ENCODE results near the gene TNK2.

Gene TNK2

GRCh38 chr3:195889870-195890295 is 18.5 kb downstream of the TNK2 start:
- no peak for TF ChIP-seq CTCF (conservative IDR thresholded peaks at IDR 0.05; ENCODE audit: low read depth, low read length)
- no peak for DNase-seq (ENCODE audit: low read depth)
- no peak overlapping the region for H3K4me3 ChIP-seq (ENCODE audit: low read depth, low read length)

GRCh38 chr3:195888981-195889869 is 19.1 kb downstream of the TNK2 start:
- no peak overlapping the region for H3K4me3 ChIP-seq (ENCODE audit: low read depth, low read length)
- no peak for DNase-seq (ENCODE audit: low read depth)
- no peak for TF ChIP-seq CTCF (conservative IDR thresholded peaks at IDR 0.05; ENCODE audit: low read depth, low read length)

- no peak for DNase-seq (ENCODE audit: low read depth)
- no peak overlapping the region for H3K4me3 ChIP-seq (ENCODE audit: low read depth, low read length)
- no peak for TF ChIP-seq CTCF (conservative IDR thresholded peaks at IDR 0.05; ENCODE audit: low read depth, low read length)
Observed at GRCh38 chr3:195888311-195888761, 20.0 kb downstream of the TNK2 start.

GRCh38 chr3:195887670-195888069 is 20.7 kb downstream of the TNK2 start:
- no peak for TF ChIP-seq CTCF (conservative IDR thresholded peaks at IDR 0.05; ENCODE audit: low read depth, low read length)
- no peak for DNase-seq (ENCODE audit: low read depth)
- H3K4me3 ChIP-seq (ENCODE audit: low read depth, low read length): no peak overlapping the region

GRCh38 chr3:195886181-195887141 is 21.9 kb downstream of the TNK2 start:
- H3K4me3 ChIP-seq (ENCODE audit: low read depth, low read length): no peak overlapping the region
- TF ChIP-seq CTCF (conservative IDR thresholded peaks at IDR 0.05; ENCODE audit: low read depth, low read length): no peak
- no peak for DNase-seq (ENCODE audit: low read depth)

- TF ChIP-seq CTCF (conservative IDR thresholded peaks at IDR 0.05; ENCODE audit: low read depth, low read length): no peak
- no peak overlapping the region for H3K4me3 ChIP-seq (ENCODE audit: low read depth, low read length)
- DNase-seq (ENCODE audit: low read depth): no peak
Observed at GRCh38 chr3:195885036-195885891, 23.1 kb downstream of the TNK2 start.
